Lower leg skin (tissue), 4 donors: ENCODE results near the gene ZDHHC19. TPM values are rescaled to one million over a fixed set of nuclear protein-coding genes. Genes with fewer than 3 reads are reported as not detected.

Experiments used
- DNase-seq, 2 donors: peaks; one replicate each; pipeline ENCODE4 v3.0.0-alpha.2; 2019; ENCODE audit warnings: low spot score in 2 of 2
- H3K4me3 ChIP-seq: fragments of 200-600 bp; sonication (generic); 2 replicates; pipeline ENCODE4 v1.5.1; 2017; ENCODE audit warnings: mild to moderate bottlenecking, low read depth; ENCODE audit not compliant: poor library complexity, severe bottlenecking
- CTCF ChIP-seq, 3 donors: fragments of 450-650 bp; IDR thresholded peaks; one replicate each; pipeline ENCODE4 v1.5.1; 2016; ENCODE audit warnings: antibody characterized with exemption in 3 of 3, mild to moderate bottlenecking in 3 of 3, moderate library complexity in 2 of 3
- POLR2A ChIP-seq, 2 donors: fragments of 450-650 bp; IDR thresholded peaks; one replicate each; pipeline ENCODE4 v1.6.1; 2016 to 2017; ENCODE audit warnings: antibody characterized with exemption in 2 of 2, mild to moderate bottlenecking in 1 of 2, moderate library complexity in 1 of 2
- WGBS, 2 donors: methylation state at CpG; one replicate each; pipeline ENCODE4 v1.1.5; 2018; 5-methylcytosine and 5-hydroxymethylcytosine counted together
- intact Hi-C: fragments of 100-400 bp; cut with DNase I; formaldehyde crosslinking; loops from one replicate; pipeline ENCODE4 v1.15.0; 2023; ENCODE audit warnings: low total_unique reads
- total RNA-seq, 4 donors: library from RNA; depleted of rRNA; stranded (reverse); fragments of >200 nt; gene quantifications; one replicate each; pipeline ENCODE4 v1.1.0, GENCODE V29; 2016

The ZDHHC19 gene, protein sequence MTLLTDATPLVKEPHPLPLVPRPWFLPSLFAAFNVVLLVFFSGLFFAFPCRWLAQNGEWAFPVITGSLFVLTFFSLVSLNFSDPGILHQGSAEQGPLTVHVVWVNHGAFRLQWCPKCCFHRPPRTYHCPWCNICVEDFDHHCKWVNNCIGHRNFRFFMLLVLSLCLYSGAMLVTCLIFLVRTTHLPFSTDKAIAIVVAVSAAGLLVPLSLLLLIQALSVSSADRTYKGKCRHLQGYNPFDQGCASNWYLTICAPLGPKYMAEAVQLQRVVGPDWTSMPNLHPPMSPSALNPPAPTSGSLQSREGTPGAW
- total RNA-seq, result not detected

GRCh38 chr3:196210673-196211556, at the start of gene ZDHHC19:
Gene ZDHHC19, minus strand, starts transcription at chr3:196211400. Its CDS starts 85 bp downstream, at chr3:196211315.
- intact Hi-C loops, result no loop called here
- WGBS, 2 donors, result 75 to 78% methylated on average over 23 of the region's 23 CpGs
- DNase-seq, result no peak
- no peak for TF ChIP-seq CTCF (IDR thresholded peaks at IDR 0.05)
- TF ChIP-seq POLR2A (IDR thresholded peaks at IDR 0.05), result no peak
- H3K4me3 ChIP-seq, result no peak within 1 kb of the TSS

DNA sequence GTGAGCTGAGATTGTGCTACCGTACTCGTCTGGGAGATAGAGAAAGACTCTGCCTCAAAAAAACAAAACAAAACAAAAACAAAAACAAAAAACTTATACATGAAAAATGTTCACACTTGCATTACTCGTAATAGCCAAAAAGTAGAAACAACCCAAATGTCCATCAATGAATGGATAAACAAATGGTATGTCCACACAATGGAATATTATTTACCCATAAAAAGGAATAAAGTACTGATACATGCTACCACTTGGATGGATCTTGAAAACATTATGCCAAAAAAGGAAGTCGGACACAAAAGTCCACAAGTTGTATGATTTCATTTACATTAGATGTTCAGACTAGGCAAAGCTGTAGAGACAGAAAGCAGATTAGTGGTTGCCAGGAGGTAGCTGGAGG, 49.6 kb upstream of the ZDHHC19 start:
- no peak for DNase-seq
- H3K4me3 ChIP-seq, result no peak overlapping the region
- 98 to 99% methylated on average over 4 of the region's 4 CpGs for WGBS, 2 donors
- intact Hi-C loops, result no loop called here
- TF ChIP-seq CTCF (IDR thresholded peaks at IDR 0.05) (no peak), POLR2A (IDR thresholded peaks at IDR 0.05) (no peak)

DNA sequence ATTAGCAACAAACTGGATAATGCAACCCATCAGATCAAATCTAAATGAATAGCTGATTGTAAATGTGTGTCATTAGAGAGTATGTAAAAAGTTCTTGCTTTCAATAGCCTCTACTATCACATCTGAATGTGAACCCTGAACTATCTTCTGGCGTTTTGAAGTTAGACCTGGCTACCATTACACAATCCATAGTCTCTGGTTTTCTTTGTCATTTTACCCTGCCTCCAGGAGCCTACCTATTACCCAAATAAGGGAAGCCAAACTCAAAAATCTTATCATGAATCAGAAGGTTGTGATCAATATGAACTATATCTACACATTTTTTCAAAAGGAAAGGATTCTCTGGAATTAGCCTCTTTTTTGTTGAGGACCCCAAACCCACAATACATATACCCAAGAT, 44.6 kb upstream of the ZDHHC19 start:
- no peak for DNase-seq
- intact Hi-C loops, result loop anchor here (10.0 kb wide), 1 partner anchor 269 kb away; no protein-coding TSS in a partner anchor
- WGBS, 2 donors, result 79 to 94% methylated on average over 1 of the region's 1 CpG
- TF ChIP-seq CTCF (IDR thresholded peaks at IDR 0.05) (no peak), POLR2A (IDR thresholded peaks at IDR 0.05) (no peak)
- H3K4me3 ChIP-seq, result no peak overlapping the region

GRCh38 chr3:196254376-196255283, 43.4 kb upstream of the ZDHHC19 start:
- no peak overlapping the region for H3K4me3 ChIP-seq
- intact Hi-C loops, result loop anchor here (10.0 kb wide), 1 partner anchor 270 kb away; no protein-coding TSS in a partner anchor
- no peak for TF ChIP-seq CTCF (IDR thresholded peaks at IDR 0.05)
- TF ChIP-seq POLR2A (IDR thresholded peaks at IDR 0.05), result no peak
- DNase-seq, result no peak
- 55 to 70% methylated on average over 5 of the region's 5 CpGs for WGBS, 2 donors

DNA sequence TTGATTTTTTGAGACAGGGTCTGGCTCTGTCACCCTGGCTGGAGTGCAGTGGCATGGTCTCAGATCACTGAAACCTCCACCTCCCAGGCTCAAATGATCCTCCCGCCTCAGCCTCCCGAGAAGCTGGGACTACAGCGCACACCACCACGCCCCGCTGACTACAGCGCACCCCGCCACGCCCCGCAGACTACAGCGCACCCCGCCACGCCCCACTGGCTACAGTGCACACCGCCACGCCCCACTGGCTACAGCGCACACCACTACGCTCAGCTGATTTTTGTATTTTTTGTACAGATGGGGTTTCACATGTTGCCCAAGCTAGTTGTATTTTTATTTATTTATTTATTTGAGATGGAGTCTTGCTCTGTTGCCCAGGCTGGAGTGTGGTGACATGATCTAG, 40.7 kb upstream of the ZDHHC19 start:
- DNase-seq, result no peak
- no peak overlapping the region for H3K4me3 ChIP-seq
- intact Hi-C loops, result loop anchor here (10.0 kb wide), 1 partner anchor 273 kb away; no protein-coding TSS in a partner anchor
- TF ChIP-seq POLR2A (IDR thresholded peaks at IDR 0.05) (no peak), CTCF (IDR thresholded peaks at IDR 0.05) (no peak)
- 96 to 98% methylated on average over 16 of the region's 16 CpGs for WGBS, 2 donors
